Body of pancreas (tissue), 4 donors: Measurements from ENCODE around the gene USP12.

Experiments
- CTCF ChIP-seq, 7 experiments: fragments of 450-650 bp in 4 of 7; fragments of 200-600 bp in 3 of 7; sonication (generic) in 3 of 7; IDR thresholded peaks; one replicate each; pipeline ENCODE4 v1.5.1; 2016 to 2019; ENCODE audit warnings: antibody characterized with exemption in 7 of 7
- POLR2A ChIP-seq, 3 donors: fragments of 450-650 bp; IDR thresholded peaks; one replicate each; pipeline ENCODE4 v1.6.1; 2016; ENCODE audit warnings: antibody characterized with exemption in 3 of 3, mild to moderate bottlenecking in 2 of 3

GRCh38 chr13:27065582-27065981, 106.0 kb downstream of the USP12 start:
- TF ChIP-seq POLR2A (IDR thresholded peaks at IDR 0.05) (no peak), CTCF (IDR thresholded peaks at IDR 0.05) (no peak)
